Ishikawa (cell line): Measurements from ENCODE around the gene HASPIN.

Source experiments
- CEBPB ChIP-seq: IDR thresholded peaks from 2 replicates; pipeline ENCODE4 v1.6.1; 2012
- CREB1 ChIP-seq: IDR thresholded peaks from 2 replicates; pipeline ENCODE4 v1.6.1; 2012; ENCODE audit warnings: low read depth
- EGR1 ChIP-seq: IDR thresholded peaks from 2 replicates; pipeline ENCODE4 v1.6.1; 2012
- EP300 ChIP-seq: IDR thresholded peaks from 2 replicates; pipeline ENCODE4 v1.6.1; 2012; ENCODE audit warnings: borderline replicate concordance
- FOXM1 ChIP-seq: IDR thresholded peaks from 2 replicates; pipeline ENCODE4 v1.6.1; 2012; ENCODE audit warnings: low read depth, borderline replicate concordance
- NFIC ChIP-seq: IDR thresholded peaks from 2 replicates; pipeline ENCODE4 v1.6.1; 2012
- RAD21 ChIP-seq: IDR thresholded peaks from 2 replicates; pipeline ENCODE4 v1.6.1; 2012; ENCODE audit warnings: low read depth
- TAF1 ChIP-seq: IDR thresholded peaks from 2 replicates; pipeline ENCODE4 v1.6.1; 2012; ENCODE audit warnings: low read depth, mild to moderate bottlenecking
- TCF12 ChIP-seq: IDR thresholded peaks from 2 replicates; pipeline ENCODE4 v1.6.1; 2012; ENCODE audit warnings: low read depth
- TEAD4 ChIP-seq: IDR thresholded peaks from 2 replicates; pipeline ENCODE4 v1.6.1; 2012
- YY1 ChIP-seq: IDR thresholded peaks from 2 replicates; pipeline ENCODE4 v1.6.1; 2012; ENCODE audit warnings: low read depth
- ZBTB7A ChIP-seq: IDR thresholded peaks from 2 replicates; pipeline ENCODE4 v1.6.1; 2012; ENCODE audit warnings: low read depth
- TF ChIP-seq, protein P1 (sequence below): IDR thresholded peaks from 2 replicates; pipeline ENCODE4 v1.6.1; 2012
- TF ChIP-seq, protein P2 (sequence below): IDR thresholded peaks from 2 replicates; pipeline ENCODE4 v1.6.1; 2012
- TF ChIP-seq, protein P3 (sequence below): IDR thresholded peaks from 2 replicates; pipeline ENCODE4 v1.6.1; 2012; ENCODE audit warnings: low read depth, mild to moderate bottlenecking

The HASPIN gene

DNA sequence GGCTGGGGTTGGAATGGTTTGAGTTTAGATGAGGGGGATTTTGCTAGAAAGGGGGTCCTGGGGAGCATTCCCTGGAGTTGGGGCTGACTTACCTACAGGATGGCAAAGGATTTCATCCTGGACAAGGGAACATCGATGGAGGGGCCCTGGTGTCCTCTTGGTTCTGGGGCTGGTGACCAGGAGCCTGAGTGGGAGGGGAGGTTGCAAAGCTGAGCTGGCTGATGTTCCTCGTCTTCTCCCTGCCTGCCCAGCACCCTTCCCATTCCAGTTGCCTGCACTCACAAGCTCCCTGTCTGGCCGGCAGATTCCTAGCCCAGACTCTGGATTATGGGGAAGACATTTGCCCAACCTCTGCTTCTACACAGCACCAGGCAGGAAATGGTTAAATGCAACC lies 40.1 kb downstream of the HASPIN start:
- TF ChIP-seq TAF1 = no peak

- TF ChIP-seq FOXM1 = no peak
- TF ChIP-seq, protein P1, sequence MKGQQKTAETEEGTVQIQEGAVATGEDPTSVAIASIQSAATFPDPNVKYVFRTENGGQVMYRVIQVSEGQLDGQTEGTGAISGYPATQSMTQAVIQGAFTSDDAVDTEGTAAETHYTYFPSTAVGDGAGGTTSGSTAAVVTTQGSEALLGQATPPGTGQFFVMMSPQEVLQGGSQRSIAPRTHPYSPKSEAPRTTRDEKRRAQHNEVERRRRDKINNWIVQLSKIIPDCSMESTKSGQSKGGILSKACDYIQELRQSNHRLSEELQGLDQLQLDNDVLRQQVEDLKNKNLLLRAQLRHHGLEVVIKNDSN = no peak
Observed at GRCh38 chr17:3765981-3766380, 42.3 kb downstream of the HASPIN start.

DNA sequence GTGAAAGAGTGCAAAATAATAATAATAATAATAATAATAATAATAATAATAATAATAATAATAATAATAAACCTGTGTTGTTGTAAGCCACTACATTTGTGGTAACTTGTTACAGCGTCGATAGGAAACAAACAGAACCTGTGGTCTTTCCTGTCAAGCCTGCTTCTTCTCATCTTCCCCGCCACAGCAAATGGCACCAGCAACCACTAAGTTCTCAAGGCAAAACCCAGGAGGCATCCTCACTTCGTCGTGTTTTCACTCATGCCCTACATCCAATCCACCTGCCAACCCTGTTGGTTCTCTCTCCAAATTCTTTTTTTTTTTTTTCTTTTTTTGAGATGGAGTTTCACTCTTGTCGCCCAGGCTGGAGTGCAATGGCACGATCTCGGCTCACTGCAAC lies 43.1 kb downstream of the HASPIN start:
- TF ChIP-seq CEBPB (no peak), RAD21 (no peak), YY1 (no peak), NFIC (no peak), EP300 (no peak), FOXM1 (no peak), ZBTB7A (no peak), EGR1 (no peak), TCF12 (no peak), CREB1 (no peak), TEAD4 (no peak), TAF1 (no peak)
- TF ChIP-seq, protein P1 = no peak
- TF ChIP-seq, protein P2, sequence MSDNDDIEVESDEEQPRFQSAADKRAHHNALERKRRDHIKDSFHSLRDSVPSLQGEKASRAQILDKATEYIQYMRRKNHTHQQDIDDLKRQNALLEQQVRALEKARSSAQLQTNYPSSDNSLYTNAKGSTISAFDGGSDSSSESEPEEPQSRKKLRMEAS = no peak
- TF ChIP-seq, protein P3, sequence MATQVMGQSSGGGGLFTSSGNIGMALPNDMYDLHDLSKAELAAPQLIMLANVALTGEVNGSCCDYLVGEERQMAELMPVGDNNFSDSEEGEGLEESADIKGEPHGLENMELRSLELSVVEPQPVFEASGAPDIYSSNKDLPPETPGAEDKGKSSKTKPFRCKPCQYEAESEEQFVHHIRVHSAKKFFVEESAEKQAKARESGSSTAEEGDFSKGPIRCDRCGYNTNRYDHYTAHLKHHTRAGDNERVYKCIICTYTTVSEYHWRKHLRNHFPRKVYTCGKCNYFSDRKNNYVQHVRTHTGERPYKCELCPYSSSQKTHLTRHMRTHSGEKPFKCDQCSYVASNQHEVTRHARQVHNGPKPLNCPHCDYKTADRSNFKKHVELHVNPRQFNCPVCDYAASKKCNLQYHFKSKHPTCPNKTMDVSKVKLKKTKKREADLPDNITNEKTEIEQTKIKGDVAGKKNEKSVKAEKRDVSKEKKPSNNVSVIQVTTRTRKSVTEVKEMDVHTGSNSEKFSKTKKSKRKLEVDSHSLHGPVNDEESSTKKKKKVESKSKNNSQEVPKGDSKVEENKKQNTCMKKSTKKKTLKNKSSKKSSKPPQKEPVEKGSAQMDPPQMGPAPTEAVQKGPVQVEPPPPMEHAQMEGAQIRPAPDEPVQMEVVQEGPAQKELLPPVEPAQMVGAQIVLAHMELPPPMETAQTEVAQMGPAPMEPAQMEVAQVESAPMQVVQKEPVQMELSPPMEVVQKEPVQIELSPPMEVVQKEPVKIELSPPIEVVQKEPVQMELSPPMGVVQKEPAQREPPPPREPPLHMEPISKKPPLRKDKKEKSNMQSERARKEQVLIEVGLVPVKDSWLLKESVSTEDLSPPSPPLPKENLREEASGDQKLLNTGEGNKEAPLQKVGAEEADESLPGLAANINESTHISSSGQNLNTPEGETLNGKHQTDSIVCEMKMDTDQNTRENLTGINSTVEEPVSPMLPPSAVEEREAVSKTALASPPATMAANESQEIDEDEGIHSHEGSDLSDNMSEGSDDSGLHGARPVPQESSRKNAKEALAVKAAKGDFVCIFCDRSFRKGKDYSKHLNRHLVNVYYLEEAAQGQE = no peak

DNA sequence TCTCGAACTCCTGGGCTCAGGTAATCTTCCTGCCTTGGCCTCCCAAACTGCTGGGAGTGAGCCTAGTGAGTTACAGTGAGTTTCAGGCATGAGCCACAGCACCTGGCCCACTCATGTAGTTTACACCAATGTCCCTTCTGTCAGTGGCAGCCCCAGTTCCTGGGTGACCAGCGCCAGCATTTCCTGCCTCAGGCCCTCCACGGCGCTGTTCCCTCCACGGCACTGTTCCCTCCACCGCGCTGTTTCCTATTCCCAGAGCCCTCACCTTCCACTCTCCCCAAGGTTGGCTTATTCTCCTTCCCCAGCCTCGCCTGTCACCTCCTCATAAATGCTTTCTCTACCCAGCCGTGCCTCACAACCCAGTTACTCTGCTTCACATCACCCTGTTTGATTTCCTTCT lies 44.6 kb downstream of the HASPIN start:
- TF ChIP-seq CEBPB = no peak
- no peak for TF ChIP-seq NFIC
- no peak for TF ChIP-seq EP300
- TF ChIP-seq, protein P3 = no peak
- TF ChIP-seq TEAD4 = no peak
- TF ChIP-seq CREB1 = no peak
- TF ChIP-seq FOXM1 = no peak
- no peak for TF ChIP-seq TAF1
- TF ChIP-seq TCF12 = no peak
- TF ChIP-seq EGR1 = no peak
- no peak for TF ChIP-seq YY1
- no peak for TF ChIP-seq ZBTB7A
- TF ChIP-seq RAD21 = no peak
- TF ChIP-seq, protein P1 = no peak
- TF ChIP-seq, protein P2 = no peak

DNA sequence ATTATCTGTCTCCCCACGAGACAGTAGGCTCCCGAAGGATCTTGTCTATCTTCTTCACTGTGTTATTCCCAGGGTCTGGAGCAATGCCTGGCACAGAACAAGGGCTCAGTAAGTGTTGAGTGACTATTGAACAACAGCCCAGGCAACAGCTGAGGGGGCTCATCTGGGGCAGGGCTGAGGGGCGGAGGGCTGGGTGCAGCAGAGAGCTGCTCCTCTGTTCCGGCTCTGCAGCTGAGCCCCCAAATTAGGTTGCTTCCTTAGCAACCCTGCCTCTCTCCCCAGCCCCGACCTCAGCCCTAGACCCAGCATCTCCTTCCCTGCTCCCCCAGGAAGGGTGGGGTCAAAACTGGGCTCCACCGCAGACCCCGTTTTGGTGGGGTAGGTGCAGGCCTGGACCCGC lies 45.1 kb downstream of the HASPIN start:
- TF ChIP-seq EGR1 (no peak), RAD21 (no peak), FOXM1 (no peak), TEAD4 (no peak), CEBPB (no peak), ZBTB7A (no peak)

DNA sequence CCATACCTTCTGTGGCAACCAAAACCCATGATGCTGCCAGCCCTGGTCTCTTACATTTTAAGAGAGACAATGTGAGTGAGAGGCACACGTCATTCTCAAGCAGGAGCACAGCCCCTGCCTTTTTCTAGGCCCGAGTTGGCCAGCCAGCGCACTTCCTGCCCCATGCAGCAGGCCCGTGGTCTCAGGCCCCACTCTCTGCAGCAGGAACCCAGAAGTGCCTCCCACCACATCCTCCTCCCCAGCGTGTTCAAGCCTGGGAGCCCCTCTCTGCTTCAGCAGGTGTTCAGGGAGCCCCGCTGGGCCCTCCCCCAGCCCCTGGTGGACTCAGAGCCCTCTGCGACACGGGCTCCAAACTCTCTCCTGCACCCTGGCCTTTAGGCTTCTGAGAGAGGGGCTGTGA lies 46.8 kb downstream of the HASPIN start:
- TF ChIP-seq, protein P3 = no peak
- TF ChIP-seq EGR1 (no peak), TEAD4 (no peak), YY1 (no peak), RAD21 (no peak), FOXM1 (no peak), NFIC (no peak), EP300 (no peak), TAF1 (no peak)
- TF ChIP-seq, protein P1 = no peak
- TF ChIP-seq, protein P2 = no peak
